ENCODE data around the gene KYAT1. TPM values are rescaled to one million over a fixed set of nuclear protein-coding genes. Genes with fewer than 3 reads are reported as not detected.
A peak's percentile ranks its signal among the peaks of the same experiment; 100 is the strongest.

Gene KYAT1
- total RNA-seq: 9.8 TPM

- FAIRE-seq (no peak), DNase-seq (ENCODE audit: low spot score in 2 of 2) (peak; percentile 93 to 95)
Observed at GRCh38 chr9:128881884-128882676, at the start of gene KYAT1, which contains the start of gene LRRC8A. Gene KYAT1, minus strand, starts transcription at chr9:128881950. Its CDS starts 36,545 bp downstream, at chr9:128845405. Gene LRRC8A, plus strand, starts transcription at chr9:128882133. Its CDS starts 25,032 bp downstream, at chr9:128907165.

GRCh38 chr9:128929560-128929959 is 47.8 kb upstream of the KYAT1 start:
- FAIRE-seq: no peak
- DNase-seq (ENCODE audit: low spot score in 2 of 2): no peak

- no peak for FAIRE-seq
- no peak for DNase-seq (ENCODE audit: low spot score in 2 of 2)
Observed at GRCh38 chr9:128928624-128929023, 46.9 kb upstream of the KYAT1 start.

- no peak for FAIRE-seq
Observed at GRCh38 chr9:128927731-128928411, 46.1 kb upstream of the KYAT1 start.

GRCh38 chr9:128923493-128923883 is 41.7 kb upstream of the KYAT1 start:
- DNase-seq (ENCODE audit: low spot score in 2 of 2) (no peak), FAIRE-seq (no peak)

More at GRCh38 chr9:128927731-128928411, 46.1 kb upstream of the KYAT1 start:
- peak; percentile 60 to 68 for DNase-seq (ENCODE audit: low spot score in 2 of 2)

- no peak for FAIRE-seq
- no peak for DNase-seq (ENCODE audit: low spot score in 2 of 2)
Observed at GRCh38 chr9:128921881-128922763, 40.4 kb upstream of the KYAT1 start.

- FAIRE-seq (no peak), DNase-seq (ENCODE audit: low spot score in 2 of 2) (peak; percentile 58 to 64)
Observed at GRCh38 chr9:128920381-128921058, 38.8 kb upstream of the KYAT1 start, which contains the start of gene PHYHD1. Gene PHYHD1, plus strand, starts transcription at chr9:128920982. Its CDS starts 1,342 bp downstream, at chr9:128922324.

- no peak for DNase-seq (ENCODE audit: low spot score in 2 of 2)
- FAIRE-seq: no peak
Observed at GRCh38 chr9:128919402-128920089, 37.8 kb upstream of the KYAT1 start.

- DNase-seq (ENCODE audit: low spot score in 2 of 2): no peak
- FAIRE-seq: no peak
Observed at GRCh38 chr9:128918921-128919320, 37.2 kb upstream of the KYAT1 start.

- FAIRE-seq (no peak), DNase-seq (ENCODE audit: low spot score in 2 of 2) (peak; percentile 60 to 75)
Observed at GRCh38 chr9:128917151-128917849, 35.5 kb upstream of the KYAT1 start.

GRCh38 chr9:128916745-128917144 is 35.0 kb upstream of the KYAT1 start:
- DNase-seq (ENCODE audit: low spot score in 2 of 2) (no peak), FAIRE-seq (no peak)

- FAIRE-seq (no peak), DNase-seq (ENCODE audit: low spot score in 2 of 2) (no peak)
Observed at GRCh38 chr9:128916204-128916603, 34.5 kb upstream of the KYAT1 start.

- FAIRE-seq (no peak), DNase-seq (ENCODE audit: low spot score in 2 of 2) (no peak)
Observed at GRCh38 chr9:128913995-128914772, 32.4 kb upstream of the KYAT1 start.

GRCh38 chr9:128913048-128913900 is 31.5 kb upstream of the KYAT1 start:
- DNase-seq (ENCODE audit: low spot score in 2 of 2) (no peak), FAIRE-seq (no peak)

GRCh38 chr9:128912270-128912853 is 30.6 kb upstream of the KYAT1 start:
- FAIRE-seq (no peak), DNase-seq (ENCODE audit: low spot score in 2 of 2) (no peak)

- FAIRE-seq (no peak), DNase-seq (ENCODE audit: low spot score in 2 of 2) (no peak)
Observed at GRCh38 chr9:128911529-128912035, 29.8 kb upstream of the KYAT1 start.

Data from frontal cortex (tissue), 4 donors.